PFSK-1 (cell line): ENCODE results near the gene COL6A2.

Experiments
- FOXP2 ChIP-seq: optimal IDR thresholded peaks from 2 replicates; pipeline ENCODE3; 2011; ENCODE audit warnings: borderline replicate concordance, control low read depth, inconsistent platforms; ENCODE audit not compliant: insufficient read depth; ENCODE audit errors: extremely low read length, extremely low read depth
- POLR2AphosphoS5 ChIP-seq: IDR thresholded peaks from 2 replicates; pipeline ENCODE4 v1.6.1; 2012; ENCODE audit warnings: low read depth, mild to moderate bottlenecking, control low read depth, low read length, moderate library complexity
- SIN3A ChIP-seq: IDR thresholded peaks from 2 replicates; pipeline ENCODE4 v1.6.1; 2012; ENCODE audit warnings: mild to moderate bottlenecking, low read length, moderate library complexity, borderline replicate concordance; ENCODE audit not compliant: insufficient read depth
- TAF1 ChIP-seq: IDR thresholded peaks from 2 replicates; pipeline ENCODE4 v1.6.1; 2012; ENCODE audit warnings: low read length, control low read depth, borderline replicate concordance; ENCODE audit not compliant: insufficient read depth
- TF ChIP-seq, protein P1 (sequence below), 2 experiments: IDR thresholded peaks; 2 replicates each; pipeline versions ENCODE4 v1.6.1 to v1.8.0; 2011 to 2012; ENCODE audit warnings: low read depth in 2 of 2, low read length in 2 of 2, control low read depth in 1 of 2, inconsistent platforms in 1 of 2, mild to moderate bottlenecking in 1 of 2, moderate library complexity in 1 of 2; ENCODE audit not compliant: insufficient read depth in 1 of 2

Gene COL6A2

DNA sequence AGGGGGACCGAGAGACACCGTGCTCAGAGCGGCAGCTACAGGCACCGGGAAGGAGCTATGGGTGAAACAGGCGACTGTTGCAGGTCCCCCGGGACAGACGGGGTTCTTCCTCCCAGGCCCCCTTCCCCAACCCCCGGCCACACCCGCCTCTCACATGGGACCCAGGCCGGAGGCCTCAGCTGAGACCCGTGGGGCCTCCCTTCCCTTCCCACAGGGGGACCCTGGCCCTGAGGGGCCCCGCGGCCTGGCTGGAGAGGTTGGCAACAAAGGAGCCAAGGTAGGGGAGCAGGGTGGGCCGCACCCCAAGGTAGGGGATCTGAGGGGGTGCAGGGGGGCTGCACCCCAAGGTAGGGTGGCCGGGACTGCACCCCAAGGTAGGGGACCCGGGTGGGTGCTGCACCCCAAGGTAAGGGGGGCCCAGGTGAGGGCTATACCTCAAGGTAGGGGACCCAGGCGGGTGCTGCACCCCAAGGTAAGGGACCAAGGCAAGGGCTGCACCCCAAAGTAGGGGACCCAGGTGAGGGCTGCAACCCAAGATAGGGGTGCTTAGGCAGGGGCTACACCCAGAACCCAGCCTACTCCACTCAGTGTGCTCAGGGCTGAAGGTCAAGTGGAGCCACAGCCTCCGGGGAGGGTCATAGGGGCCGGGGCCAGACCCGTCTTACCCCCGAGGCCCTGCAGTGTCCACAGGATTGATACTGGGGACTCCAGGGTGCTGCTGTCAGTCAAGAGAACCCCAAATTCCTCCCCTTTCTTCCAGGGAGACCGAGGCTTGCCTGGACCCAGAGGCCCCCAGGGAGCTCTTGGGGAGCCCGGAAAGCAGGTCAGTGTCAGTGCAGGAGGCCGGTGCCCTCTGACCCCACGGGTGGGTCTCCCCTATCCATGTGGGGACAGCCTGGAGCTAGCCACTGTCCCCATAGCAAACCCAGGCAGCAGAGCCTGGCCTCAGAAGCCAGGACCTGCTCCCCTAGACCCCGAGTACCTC lies 22.7 kb downstream of the COL6A2 start:
- no peak for TF ChIP-seq POLR2AphosphoS5
- TF ChIP-seq TAF1, result no peak
- no peak for TF ChIP-seq SIN3A

DNA sequence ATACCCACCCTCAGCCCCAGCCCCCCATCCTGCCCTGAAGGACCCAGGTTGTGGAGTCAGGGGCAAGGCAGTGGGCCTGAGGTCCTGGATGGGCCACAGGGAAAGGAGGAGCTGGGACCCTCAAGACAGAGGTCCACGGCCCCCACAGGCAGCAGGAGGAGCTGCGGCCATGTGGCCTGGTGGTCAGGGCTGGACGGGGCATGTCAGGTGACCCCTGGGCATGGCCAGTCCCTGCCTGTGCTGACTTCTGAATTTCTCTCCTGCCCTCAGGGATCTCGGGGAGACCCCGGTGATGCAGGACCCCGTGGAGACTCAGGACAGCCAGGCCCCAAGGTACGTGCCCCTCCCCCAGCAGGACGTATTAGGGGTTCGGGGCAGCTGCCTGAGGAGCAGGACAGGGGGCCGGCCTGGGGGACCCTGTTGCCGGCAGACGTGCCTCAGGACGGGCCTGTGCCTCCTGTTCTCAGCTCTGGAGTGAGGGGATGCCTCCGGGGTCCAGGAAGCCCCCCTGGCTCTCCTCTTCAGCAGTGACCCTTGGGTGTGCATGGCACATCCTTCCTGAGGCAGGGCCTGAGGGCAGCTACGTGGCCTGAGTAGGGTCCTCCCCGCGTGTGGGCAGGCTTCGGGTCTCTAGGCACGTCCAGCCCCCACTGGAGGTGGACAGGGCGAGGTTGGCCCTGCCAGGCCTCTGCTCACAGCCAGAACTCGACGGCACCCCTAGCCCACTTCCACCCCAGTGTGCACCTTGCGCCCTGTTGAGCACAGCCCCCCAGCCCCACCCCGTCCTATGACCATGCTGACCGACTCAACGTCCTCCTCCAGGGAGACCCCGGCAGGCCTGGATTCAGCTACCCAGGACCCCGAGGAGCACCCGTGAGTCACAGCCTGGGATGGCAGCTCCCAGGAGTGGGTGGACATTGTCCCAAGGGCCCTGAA lies 23.6 kb downstream of the COL6A2 start:
- TF ChIP-seq POLR2AphosphoS5 (no peak), TAF1 (no peak), FOXP2 (no peak), SIN3A (no peak)
- TF ChIP-seq, protein P1, sequence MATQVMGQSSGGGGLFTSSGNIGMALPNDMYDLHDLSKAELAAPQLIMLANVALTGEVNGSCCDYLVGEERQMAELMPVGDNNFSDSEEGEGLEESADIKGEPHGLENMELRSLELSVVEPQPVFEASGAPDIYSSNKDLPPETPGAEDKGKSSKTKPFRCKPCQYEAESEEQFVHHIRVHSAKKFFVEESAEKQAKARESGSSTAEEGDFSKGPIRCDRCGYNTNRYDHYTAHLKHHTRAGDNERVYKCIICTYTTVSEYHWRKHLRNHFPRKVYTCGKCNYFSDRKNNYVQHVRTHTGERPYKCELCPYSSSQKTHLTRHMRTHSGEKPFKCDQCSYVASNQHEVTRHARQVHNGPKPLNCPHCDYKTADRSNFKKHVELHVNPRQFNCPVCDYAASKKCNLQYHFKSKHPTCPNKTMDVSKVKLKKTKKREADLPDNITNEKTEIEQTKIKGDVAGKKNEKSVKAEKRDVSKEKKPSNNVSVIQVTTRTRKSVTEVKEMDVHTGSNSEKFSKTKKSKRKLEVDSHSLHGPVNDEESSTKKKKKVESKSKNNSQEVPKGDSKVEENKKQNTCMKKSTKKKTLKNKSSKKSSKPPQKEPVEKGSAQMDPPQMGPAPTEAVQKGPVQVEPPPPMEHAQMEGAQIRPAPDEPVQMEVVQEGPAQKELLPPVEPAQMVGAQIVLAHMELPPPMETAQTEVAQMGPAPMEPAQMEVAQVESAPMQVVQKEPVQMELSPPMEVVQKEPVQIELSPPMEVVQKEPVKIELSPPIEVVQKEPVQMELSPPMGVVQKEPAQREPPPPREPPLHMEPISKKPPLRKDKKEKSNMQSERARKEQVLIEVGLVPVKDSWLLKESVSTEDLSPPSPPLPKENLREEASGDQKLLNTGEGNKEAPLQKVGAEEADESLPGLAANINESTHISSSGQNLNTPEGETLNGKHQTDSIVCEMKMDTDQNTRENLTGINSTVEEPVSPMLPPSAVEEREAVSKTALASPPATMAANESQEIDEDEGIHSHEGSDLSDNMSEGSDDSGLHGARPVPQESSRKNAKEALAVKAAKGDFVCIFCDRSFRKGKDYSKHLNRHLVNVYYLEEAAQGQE (IDR thresholded peaks at IDR 0.05; ENCODE audit: insufficient read depth in 1 of 2, low read depth in 2 of 2, low read length in 2 of 2), result no peak

DNA sequence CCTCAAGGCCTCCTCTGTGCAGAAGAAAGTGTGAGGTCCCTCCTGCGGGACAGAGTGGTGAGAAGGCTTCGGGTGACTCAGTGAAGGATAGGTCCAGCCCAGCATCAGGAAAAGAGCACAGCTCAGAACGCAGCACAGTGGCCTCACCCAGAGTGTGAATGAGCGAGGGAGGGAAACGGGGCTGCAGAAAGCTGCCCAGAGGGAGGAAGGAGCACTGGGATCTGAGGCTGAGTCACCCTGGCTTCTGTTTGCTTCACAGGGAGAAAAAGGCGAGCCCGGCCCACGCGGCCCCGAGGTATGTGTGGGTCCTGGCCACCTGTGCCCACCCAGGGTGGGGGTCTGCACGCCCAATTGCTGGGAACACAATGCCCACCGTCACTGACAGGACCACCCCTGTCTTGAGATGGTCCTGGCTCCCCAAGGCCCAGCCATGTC lies 24.3 kb downstream of the COL6A2 start:
- TF ChIP-seq POLR2AphosphoS5 (no peak), FOXP2 (no peak), TAF1 (no peak), SIN3A (no peak)
- TF ChIP-seq, protein P1 (IDR thresholded peaks at IDR 0.05; ENCODE audit: insufficient read depth in 1 of 2, low read depth in 2 of 2, low read length in 2 of 2), result no peak

DNA sequence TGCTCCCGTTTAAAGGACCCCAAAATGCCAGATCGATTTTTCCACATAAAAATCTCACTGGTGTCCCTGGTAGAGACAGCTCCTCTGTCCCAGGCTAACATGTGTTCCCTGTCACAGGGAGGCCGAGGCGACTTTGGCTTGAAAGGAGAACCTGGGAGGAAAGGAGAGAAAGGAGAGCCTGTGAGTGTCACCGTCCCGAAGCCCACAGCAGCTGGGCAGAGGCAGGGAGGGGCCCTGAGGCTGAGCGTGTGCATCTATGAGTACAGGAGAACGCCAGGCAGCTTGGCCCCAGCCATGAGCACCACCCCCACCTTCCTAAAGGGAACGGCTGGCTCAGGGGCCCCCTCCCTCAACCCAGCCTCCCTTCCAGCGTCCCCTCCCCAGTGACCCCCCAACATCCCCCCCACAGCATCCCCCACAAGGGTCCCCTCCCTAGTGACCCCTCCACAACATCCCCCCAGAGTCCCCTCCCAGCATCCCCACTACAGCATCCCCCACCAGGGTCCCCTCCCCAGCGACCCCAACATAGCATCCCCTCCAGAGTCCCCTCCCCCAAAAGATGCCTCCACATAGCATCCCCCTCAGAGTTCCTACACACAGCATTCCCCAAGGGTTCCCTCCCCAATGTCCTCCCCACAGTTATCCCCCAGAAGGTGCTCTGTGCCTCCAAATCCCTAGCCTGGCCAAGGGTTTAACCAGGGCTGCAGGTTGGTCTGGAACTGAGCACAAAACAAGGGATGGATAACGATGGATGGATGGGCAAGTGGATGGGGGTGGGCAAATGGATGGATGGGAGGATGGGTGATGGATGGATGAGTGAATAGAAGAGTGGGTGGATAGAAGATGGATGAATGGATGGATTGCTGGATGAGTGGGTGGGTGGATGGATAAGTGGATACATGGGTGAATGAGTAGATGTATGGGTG lies 25.1 kb downstream of the COL6A2 start:
- TF ChIP-seq POLR2AphosphoS5 (no peak), FOXP2 (no peak), SIN3A (no peak)

DNA sequence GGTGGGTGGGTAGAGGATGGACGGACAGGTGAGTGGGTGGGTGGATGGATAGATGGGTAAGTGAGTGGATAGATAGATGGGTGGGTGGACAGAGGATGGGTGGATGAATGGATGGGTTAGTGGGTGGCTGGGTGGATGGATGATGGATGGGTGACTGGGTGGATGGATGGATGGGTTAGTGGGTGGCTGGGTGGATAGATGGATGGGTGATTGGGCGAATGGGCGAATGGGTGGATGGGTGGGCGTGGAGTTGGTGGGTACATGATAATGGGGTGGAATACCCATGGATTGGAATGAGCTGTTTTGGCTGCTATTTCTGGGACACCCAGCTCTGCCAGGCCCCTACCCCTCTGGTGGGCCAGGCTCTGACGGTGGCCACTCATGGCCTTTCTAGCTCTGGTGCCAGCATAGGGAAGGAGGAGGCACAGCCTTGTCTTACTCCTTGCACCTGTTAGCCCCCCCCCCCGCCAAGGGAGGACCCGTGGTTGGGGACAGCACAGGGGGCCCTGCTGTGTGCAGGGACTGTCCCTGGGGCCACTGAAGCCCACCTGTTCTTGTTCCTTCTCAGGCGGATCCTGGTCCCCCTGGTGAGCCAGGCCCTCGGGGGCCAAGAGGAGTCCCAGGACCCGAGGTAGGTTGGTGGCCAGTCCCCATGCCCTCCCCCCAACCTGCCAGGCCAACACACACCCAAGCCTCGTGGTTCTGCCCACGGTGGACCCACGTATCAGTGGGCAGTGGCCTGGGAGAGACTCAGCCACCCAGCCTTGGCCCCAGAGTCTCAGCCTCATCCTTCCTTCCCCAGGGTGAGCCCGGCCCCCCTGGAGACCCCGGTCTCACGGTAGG lies 26.4 kb downstream of the COL6A2 start:
- TF ChIP-seq SIN3A (no peak), FOXP2 (no peak), POLR2AphosphoS5 (no peak), TAF1 (no peak)
- TF ChIP-seq, protein P1 (IDR thresholded peaks at IDR 0.05; ENCODE audit: insufficient read depth in 1 of 2, low read depth in 2 of 2, low read length in 2 of 2), result no peak
